Astrocyte (in vitro differentiated cells and primary cell): ENCODE data around the gene PREX1.

ENCODE experiments used
- CTCF ChIP-seq: IDR thresholded peaks from 2 replicates; pipeline ENCODE4 v1.5.1; 2011; ENCODE audit warnings: low read depth, mild to moderate bottlenecking, inconsistent platforms, low read length, moderate library complexity; ENCODE audit not compliant: insufficient read depth
- EZH2 ChIP-seq: IDR thresholded peaks from 2 replicates; pipeline ENCODE4 v1.6.1; 2012; ENCODE audit warnings: mild to moderate bottlenecking, low read length, inconsistent platforms; ENCODE audit not compliant: insufficient read depth

- no peak for TF ChIP-seq CTCF
- TF ChIP-seq EZH2, result no peak
Measured at GRCh38 chr20:48819089-48819488, 8.7 kb downstream of the PREX1 start.
